Endometrial microvascular endothelial cells (primary cell): ENCODE results near the gene TCIRG1. TPM values are rescaled to one million over a fixed set of nuclear protein-coding genes. Genes with fewer than 3 reads are reported as not detected.

Source experiments
- in situ Hi-C: cut with HindIII; loops from 2 replicates; pipeline ENCODE4 v1.10.0; 2017; ENCODE audit warnings: low sequenced_read_pairs, low pct_unique_long_range_greater_than_20kb; ENCODE audit errors: inconsistent ontology term
- total RNA-seq: library from RNA; depleted of rRNA; stranded (reverse); fragments of >200 nt; gene quantifications from one replicate; pipeline ENCODE4 v1.2.3, GENCODE V29; 2015; ENCODE audit errors: inconsistent ontology term

TCIRG1 gene
- total RNA-seq, 1 donor from 2014 or later, result 104 TPM

DNA sequence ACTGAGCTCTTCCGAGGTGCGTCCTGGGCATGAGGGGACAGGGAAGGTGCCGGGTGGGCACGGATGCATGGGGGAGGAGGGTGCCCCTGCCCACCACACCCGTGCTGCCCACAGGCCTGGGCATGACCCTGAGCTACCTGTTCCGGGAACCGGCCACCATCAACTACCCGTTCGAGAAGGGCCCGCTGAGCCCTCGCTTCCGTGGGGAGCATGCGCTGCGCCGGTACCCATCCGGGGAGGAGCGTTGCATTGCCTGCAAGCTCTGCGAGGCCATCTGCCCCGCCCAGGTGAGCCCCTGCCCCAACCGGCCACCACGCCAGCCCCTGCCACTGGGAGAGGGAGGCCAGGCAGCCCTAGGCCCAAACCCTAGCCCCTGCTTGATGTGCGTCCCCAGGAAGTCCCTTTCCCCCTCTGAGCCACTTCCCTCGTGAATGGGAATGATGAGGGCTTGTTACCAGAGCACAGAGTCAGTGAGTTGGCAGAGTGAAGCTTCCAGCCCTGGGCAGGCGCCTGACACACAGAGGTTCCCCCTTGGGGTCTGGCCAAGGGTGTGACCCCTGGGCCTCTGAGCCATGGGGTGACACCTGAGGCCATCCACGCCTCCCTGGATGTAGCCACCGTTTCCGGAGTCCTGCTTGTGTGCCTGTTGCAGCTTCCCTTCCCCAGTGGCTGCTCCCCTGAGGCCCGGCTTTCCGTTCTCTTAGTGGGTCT, 5.7 kb upstream of the TCIRG1 start:
- in situ Hi-C loops, result no loop called here

- in situ Hi-C loops, result no loop called here
Measured at GRCh38 chr11:68033708-68034045, 5.1 kb upstream of the TCIRG1 start.

DNA sequence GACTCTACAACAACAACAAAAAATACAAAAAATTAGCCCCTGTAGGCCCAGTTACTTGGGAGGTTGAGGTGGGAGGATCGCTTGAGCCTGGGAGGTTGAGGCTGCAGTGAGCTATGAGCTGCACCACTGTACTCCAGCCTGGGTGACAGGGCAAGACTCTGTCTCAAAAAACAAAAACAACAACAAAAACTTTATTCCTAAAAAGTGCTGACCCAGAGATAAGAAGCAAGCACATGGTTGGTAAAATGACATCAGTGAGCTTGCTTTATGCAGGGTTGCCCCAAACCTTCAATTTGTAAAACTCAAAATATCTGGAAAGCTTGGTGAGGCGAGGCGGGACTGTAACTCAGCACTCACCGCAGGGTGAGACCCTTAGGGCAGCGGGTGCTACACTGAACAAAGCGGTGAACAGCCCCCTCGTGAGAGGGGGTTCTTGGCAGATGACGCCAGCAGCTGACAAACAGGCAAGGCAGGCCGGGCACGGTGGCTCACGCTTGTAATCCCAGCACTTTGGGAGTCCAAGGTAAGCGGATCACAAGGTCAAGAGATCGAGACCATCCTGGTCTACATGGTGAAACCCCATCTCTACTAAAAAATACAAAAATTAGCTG, 3.5 kb upstream of the TCIRG1 start:
- in situ Hi-C loops, result no loop called here

DNA sequence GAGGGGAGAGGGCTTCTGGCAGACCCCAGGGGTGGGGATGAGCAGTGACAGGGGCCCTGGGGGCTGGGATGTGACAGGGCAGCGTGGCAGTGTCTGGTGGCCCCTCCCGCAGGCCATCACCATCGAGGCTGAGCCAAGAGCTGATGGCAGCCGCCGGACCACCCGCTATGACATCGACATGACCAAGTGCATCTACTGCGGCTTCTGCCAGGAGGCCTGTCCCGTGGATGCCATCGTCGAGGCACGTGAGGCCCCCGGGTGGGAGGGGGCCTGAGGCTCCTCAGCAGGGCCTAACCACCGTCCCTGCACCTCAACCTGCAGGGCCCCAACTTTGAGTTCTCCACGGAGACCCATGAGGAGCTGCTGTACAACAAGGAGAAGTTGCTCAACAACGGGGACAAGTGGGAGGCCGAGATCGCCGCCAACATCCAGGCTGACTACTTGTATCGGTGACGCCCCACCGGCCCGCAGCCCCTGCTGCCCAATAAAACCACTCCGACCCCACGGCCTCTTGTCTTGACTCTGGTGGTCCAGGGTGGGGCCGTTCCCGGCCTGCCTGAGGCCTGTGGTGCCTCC, 2.6 kb upstream of the TCIRG1 start:
- in situ Hi-C loops, result no loop called here

- in situ Hi-C loops, result no loop called here
Measured at GRCh38 chr11:68036717-68037239, 2.0 kb upstream of the TCIRG1 start.

- in situ Hi-C loops, result no loop called here
Measured at GRCh38 chr11:68037411-68038225, 1.2 kb upstream of the TCIRG1 start.

DNA sequence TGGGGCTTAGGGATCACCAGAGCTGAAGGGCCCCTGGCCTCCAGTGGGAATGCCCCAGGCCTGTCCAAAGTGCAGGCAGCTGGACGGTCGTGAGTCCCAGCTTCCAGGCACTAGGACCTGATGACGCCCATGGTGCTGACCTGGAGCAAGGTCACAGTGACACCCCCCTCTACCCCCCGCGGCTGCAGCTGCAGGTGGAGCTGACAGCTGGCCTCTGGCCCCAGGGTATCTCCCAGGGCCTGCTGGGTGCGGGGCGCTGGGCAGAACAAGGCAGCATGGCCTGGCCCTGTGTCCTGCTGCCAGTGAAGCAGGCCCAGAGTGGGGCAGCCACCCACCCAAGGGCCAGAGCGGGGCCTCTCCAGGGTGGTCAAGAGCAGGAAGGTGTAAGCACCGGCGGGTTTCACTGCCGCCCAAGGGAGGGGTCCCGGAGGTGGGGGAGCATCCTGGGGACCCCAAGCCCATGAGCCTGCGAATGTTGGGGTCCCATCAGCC, 553 bp upstream of the TCIRG1 start:
- in situ Hi-C loops, result no loop called here

DNA sequence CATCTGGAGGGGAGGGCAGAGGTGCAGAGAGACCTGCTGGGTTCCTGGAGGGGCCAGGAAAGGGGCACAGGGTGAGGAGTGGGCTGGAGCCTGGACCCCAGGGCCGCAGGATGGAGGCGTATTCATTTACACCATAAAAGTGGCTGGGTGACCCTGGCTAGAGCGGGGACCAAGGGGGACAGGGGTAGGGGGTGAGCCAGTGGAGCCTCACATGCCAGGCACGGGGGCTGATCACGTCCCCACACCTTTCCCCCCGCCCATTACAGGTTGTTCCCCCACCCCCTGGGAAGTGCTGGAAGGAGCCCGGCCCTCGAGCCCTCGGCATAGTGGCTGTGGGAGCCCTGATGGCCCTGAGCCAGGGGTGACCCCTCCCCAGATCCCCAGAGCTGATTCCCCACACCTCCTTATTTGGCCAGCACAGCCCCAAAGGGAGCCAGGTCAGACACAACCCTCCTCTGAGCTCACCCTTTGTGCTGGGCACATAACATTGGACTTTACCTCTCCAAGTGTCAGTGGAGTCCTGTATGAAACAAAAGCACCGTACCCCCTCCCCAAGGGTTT, 781 bp downstream of the TCIRG1 start:
- in situ Hi-C loops, result no loop called here

- in situ Hi-C loops, result no loop called here
Measured at GRCh38 chr11:68040101-68040956, 1.5 kb downstream of the TCIRG1 start.

- in situ Hi-C loops, result no loop called here
Measured at GRCh38 chr11:68040957-68041591, 2.2 kb downstream of the TCIRG1 start.

DNA sequence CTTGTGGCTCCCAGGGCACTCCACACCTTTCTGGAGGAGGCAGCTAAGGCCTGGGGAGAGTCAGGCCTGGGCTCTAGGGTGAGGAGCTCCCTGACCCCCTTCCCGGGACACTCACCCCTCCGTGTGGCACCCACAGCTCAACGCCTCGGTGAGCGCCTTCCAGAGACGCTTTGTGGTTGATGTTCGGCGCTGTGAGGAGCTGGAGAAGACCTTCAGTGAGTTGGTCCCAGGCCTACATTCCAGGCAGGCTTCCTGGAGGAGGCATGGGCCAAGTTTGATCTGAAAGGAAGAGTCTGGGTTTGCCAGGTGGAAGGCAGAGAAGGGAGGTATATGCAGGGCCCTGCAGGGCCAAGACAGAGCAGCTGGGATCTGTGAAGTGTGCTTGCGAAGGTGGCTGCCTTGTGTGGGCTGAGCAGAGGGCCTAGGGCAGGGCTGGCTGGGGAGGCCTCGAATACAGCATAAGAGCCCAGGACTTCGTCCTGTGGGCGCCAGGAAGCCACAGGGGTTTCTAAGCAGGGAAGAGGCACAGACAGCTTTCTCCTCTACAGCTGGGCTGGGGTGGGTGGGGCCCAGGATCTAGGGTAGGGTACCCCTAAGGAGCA, 2.9 kb downstream of the TCIRG1 start:
- in situ Hi-C loops, result no loop called here

GRCh38 chr11:68042219-68043028, 3.6 kb downstream of the TCIRG1 start:
- in situ Hi-C loops, result no loop called here

DNA sequence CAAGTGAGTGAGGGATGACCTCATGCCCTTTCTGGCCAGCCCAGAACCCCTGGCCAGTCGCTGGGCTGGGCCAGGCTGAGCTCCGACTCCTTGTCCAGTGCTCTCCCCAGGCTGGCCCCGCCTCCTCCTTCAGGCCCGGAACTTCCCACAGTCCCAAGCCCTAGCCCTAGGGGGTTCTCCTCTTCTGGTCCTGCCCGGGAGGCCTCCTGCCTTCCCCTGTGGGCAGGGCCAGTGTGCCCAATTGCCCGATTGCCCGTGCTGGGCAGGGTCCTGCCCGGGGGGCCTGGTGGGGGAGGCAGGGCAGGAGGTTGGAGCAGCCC, 4.2 kb downstream of the TCIRG1 start:
- in situ Hi-C loops, result no loop called here

GRCh38 chr11:68043349-68044144, 4.7 kb downstream of the TCIRG1 start:
- in situ Hi-C loops, result no loop called here

- in situ Hi-C loops, result no loop called here
Measured at GRCh38 chr11:68044145-68044813, 5.5 kb downstream of the TCIRG1 start.
